ENCODE data around the gene SPO11. TPM values are rescaled to one million over a fixed set of nuclear protein-coding genes. Genes with fewer than 3 reads are reported as not detected.

The SPO11 gene
- total and polyA plus RNA-seq, 2 of the 13 experiments (the other 11 are each of a cell fraction or from before 2014, with no cell fraction given) = not detected

- TF ChIP-seq PAF1 (CRISPR knock-in tag; IDR thresholded peaks at IDR 0.05) (no peak), ZBTB7B (CRISPR knock-in tag; IDR thresholded peaks at IDR 0.05) (peak; percentile 48; the same call in 1 of the 2 replicates), CREBL2 (CRISPR knock-in tag; IDR thresholded peaks at IDR 0.05; ENCODE audit: borderline replicate concordance) (peak; percentile 60; the same call in 1 of the 2 replicates), ZNF431 (CRISPR knock-in tag; IDR thresholded peaks at IDR 0.05; ENCODE audit: borderline replicate concordance, low read depth) (peak; percentile 50; the same call in 1 of the 2 replicates), ZNF17 (CRISPR knock-in tag; IDR thresholded peaks at IDR 0.05) (no peak), ZNF274 (CRISPR knock-in tag; IDR thresholded peaks at IDR 0.05) (peak; percentile 96), PTBP1 (IDR thresholded peaks at IDR 0.05; ENCODE audit: low read depth, low read length, poor library complexity, severe bottlenecking) (peak; percentile 73), ISL2 (CRISPR knock-in tag; IDR thresholded peaks at IDR 0.05) (peak; percentile 55; the same call in 1 of the 2 replicates), FLYWCH1 (CRISPR knock-in tag; IDR thresholded peaks at IDR 0.05) (no peak; the same call in 1 of the 2 replicates), ZNF891 (CRISPR knock-in tag; IDR thresholded peaks at IDR 0.05) (peak; percentile 98), SETDB1 (CRISPR knock-in tag; IDR thresholded peaks at IDR 0.05; ENCODE audit: borderline replicate concordance) (0 out of 2 replicates have a peak, but pooled peaks have one; percentile 2), JUND (CRISPR knock-in tag; IDR thresholded peaks at IDR 0.05) (no peak), THRA (CRISPR knock-in tag; IDR thresholded peaks at IDR 0.05; ENCODE audit: borderline replicate concordance) (no peak; the same call in 1 of the 2 replicates), MTF2 (CRISPR knock-in tag; IDR thresholded peaks at IDR 0.05; ENCODE audit: borderline replicate concordance) (peak; percentile 97), ZBTB26 (CRISPR knock-in tag; IDR thresholded peaks at IDR 0.05; ENCODE audit: borderline replicate concordance) (peak; percentile 85; the same call in 1 of the 2 replicates), CBX2 (IDR thresholded peaks at IDR 0.05; ENCODE audit: low read depth, low read length) (no peak), CBX2 (CRISPR knock-in tag; IDR thresholded peaks at IDR 0.05; ENCODE audit: low read depth) (no peak; the same call in 1 of the 2 replicates), ZNF232 (CRISPR knock-in tag; IDR thresholded peaks at IDR 0.05; ENCODE audit: borderline replicate concordance) (peak; percentile 77), ZFP41 (CRISPR knock-in tag; IDR thresholded peaks at IDR 0.05; ENCODE audit: borderline replicate concordance) (no peak; the same call in 1 of the 2 replicates), ELF4 (CRISPR knock-in tag; IDR thresholded peaks at IDR 0.05; ENCODE audit: borderline replicate concordance) (peak; percentile 66; the same call in 1 of the 2 replicates), REXO4 (CRISPR knock-in tag; IDR thresholded peaks at IDR 0.05; ENCODE audit: borderline replicate concordance) (no peak; the same call in 1 of the 2 replicates), KLF11 (CRISPR knock-in tag; IDR thresholded peaks at IDR 0.05) (no peak), MZF1 (CRISPR knock-in tag; IDR thresholded peaks at IDR 0.05; ENCODE audit: borderline replicate concordance) (no peak; the same call in 1 of the 2 replicates)
- TF ChIP-seq, protein P1, sequence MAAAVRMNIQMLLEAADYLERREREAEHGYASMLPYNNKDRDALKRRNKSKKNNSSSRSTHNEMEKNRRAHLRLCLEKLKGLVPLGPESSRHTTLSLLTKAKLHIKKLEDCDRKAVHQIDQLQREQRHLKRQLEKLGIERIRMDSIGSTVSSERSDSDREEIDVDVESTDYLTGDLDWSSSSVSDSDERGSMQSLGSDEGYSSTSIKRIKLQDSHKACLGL (CRISPR knock-in tag; IDR thresholded peaks at IDR 0.05) = peak; percentile 95
- TF ChIP-seq, protein P2, sequence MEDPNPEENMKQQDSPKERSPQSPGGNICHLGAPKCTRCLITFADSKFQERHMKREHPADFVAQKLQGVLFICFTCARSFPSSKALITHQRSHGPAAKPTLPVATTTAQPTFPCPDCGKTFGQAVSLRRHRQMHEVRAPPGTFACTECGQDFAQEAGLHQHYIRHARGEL (CRISPR knock-in tag; IDR thresholded peaks at IDR 0.05) = peak; percentile 95; the same call in 1 of the 2 replicates
Observed at GRCh38 chr20:57351042-57351783, 21.6 kb downstream of the SPO11 start, which contains the start of gene RAE1 (continued).
